ENCODE data around the gene TMEM151B.

DNA sequence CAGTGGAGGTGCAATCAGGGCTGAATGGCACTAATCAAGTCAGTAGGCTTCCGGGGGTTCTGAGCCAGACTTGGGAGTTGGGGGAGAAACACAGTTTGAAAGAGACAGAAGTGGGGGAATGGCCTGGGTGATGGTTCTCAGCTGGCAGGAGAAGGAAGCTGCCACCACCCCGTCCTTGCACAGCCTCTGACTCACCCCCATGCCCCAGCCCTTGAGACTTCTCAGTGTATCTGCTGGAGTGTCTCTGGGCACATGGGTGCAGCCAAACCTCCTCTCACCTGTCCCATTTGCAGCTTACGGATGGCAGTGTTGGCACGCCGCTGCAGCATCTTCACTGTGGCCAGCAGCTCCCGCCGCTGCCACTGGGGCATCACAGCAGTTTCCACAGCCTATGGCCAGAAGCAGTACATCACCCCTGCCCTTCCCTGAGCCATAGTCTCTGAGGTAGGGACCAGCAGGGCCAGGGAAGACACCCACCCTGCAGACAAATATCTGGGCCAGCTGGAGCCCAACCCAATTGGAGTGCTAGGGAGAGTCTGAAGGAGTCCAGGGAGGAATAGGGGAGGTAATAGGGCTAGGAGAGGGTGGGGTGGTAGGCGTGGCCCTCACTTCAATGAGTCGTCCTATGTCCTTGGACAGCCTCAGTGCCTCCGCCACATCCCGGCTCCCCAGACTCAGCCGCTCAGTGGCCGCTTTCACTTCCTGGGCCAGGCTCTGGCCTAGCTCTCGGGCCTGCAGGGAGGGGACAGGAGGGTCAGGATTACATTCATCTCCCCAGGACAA lies 31.7 kb downstream of the TMEM151B start:
- TF ChIP-seq USF2 (IDR thresholded peaks at IDR 0.05; ENCODE audit: low read depth, low read length) (no peak), RFX5 (IDR thresholded peaks at IDR 0.05; ENCODE audit: low read depth, low read length) (no peak)
